ENCODE measurements around the gene EXOSC10.
"Not testable (repeated sequence)": the region's sequence is repeated elsewhere in the genome, so short reads cannot be mapped to it uniquely, and the experiment has no call there.

EXOSC10 gene

GRCh38 chr1:11061652-11062365 is 37.9 kb downstream of the EXOSC10 start:
- DNase-seq (ENCODE audit: low read depth): no peak

GRCh38 chr1:11059968-11060830 is 39.5 kb downstream of the EXOSC10 start, which contains the start of gene SRM:
TSS of gene SRM (minus strand) at chr1:11060018. CDS start at chr1:11059943, 75 bp downstream.
- peak; percentile 77 for DNase-seq (ENCODE audit: low read depth)

DNA sequence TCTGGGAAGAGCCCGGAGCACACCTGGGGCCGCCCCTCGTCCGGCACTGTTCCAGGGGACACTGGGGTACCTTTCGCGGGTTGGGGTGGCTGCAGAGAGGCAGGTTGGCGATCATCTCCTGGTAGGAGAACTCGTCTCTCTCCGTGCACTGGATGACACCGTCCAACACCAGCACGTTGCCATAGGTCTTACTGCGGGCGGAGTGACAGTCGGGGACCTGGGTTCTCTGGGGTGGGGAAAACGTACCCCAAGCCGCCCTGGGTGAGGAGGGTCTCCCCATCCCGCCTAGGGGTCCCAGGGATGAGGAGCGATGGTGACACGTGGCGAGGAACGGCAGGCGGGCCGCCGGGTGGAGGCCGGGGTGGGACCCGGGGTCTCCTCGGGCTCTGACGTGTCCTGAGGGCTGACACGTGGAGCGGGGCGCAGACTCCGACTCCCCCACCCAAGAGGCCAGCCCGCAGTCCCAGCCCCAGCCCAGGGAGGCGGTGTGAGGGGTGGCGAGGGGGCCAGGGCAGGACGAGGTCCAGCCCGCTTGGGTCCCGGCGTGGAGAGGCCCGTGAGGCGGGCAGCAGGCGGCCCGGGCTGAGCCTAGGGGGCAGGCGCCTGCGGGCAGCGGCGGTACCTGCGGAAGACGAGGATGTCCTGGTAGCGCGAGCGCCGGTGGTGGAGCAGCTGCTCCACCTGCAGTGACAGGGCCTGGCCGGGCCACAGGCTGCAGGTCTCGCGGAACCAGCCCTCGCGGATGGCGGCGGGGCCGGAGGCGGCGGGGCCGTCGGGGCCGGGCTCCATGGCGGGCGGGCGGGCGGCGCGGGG is 40.3 kb downstream of the EXOSC10 start:
- no peak for DNase-seq (ENCODE audit: low read depth)

DNA sequence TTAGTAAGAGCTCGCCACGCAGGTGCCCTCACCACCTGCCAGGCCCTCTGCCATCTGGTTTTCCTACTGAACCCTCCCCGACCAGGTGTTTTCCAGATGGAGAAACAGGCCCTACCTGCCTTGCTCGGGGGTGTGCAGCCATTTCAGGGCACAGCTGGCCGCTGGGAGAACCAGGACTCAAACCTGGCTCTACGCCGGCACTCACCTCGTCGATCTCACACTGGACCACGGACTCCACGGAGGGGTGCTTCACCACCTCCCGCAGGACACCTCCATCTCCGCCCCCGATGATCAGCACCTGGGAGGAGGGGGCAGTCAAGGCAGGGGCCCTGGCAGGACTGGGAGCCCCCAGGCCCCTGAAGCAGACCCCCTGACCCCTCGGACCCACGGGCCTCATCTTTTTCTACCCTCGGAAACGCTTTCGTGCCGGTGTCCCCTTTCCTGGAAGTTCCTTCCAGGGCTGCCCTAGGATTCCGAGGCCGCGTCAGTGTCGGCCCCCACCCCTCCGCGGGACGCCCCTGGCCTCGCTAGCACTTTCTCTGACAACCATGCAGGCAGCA is 41.0 kb downstream of the EXOSC10 start:
- DNase-seq (ENCODE audit: low read depth): no peak

DNA sequence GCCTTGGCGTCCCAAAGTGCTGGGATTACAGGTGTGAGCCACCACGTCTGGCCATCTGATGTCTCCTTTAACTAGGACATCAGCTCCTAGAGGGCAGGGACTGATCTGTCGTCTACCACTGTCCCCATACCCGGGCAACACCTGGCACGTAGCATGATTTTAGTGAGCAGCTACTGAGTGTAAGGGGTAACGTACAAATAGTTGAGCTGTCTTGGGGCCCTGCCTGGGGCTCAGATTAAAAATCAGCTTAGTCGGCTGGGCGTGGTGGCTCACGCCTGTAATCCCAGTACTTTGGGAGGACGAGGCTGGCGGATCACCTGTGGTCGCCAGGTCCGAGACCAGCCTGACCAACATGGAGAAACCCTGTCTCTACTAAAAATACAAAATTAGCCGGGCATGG is 41.6 kb downstream of the EXOSC10 start:
- no peak for DNase-seq (ENCODE audit: low read depth)

DNA sequence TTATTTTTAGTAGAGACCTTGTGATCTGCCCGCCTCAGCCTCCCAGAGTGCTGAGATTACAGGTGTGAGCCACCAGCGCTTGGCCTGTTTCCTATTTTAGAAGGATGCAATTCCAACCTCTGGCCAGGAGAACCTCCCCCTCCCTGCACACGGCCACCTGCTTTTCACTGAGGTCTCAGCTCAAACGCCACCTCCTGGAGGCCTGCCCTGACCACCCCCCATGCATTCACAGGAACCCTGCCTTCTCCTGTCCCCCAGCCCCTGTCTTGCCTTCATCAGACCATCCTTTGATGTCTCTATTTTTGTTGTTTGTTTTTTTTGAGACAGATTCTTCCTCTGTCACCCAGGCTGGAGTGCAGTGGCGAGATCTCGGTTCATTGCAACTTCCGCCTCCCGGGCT is 42.2 kb downstream of the EXOSC10 start:
- no peak for DNase-seq (ENCODE audit: low read depth)

DNA sequence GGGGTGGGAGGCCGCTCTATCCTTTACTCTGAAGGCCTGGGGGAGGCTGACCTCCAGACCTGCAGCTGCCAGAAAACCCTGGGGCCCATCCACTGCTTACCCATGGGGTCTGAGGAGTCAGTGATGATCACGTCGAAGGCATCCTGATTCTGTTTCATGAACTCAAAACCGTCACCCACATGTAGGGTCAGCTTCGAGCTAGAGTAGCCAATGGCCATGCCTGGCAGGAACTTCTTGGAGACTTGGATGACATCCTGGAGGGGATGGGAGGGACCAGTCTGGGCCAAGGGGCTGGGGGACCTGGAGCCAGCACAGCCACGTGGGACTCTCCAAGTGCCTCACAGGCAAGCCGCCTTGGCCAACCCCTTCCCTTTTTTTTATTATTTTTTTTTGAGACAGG is 43.2 kb downstream of the EXOSC10 start:
- DNase-seq (ENCODE audit: low read depth): no peak

DNA sequence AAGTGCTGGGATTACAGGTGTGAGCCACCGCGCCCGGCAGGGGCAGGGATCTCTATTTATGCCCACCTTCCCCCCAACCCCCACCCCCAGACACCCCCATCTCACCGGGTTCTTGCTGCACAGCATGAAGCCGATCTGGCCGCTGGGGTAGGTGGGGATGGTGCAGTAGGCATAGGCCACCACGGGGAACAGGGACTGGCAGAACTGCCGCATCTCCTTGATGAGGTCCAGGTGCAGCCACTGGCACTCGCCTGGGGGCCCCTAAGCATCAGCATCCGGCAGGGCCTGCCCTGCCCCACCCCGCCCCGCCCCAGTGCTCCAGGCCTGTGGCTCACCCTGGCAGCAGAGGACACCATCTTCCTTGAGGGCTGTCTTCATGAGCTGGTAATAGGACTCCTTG is 44.0 kb downstream of the EXOSC10 start:
- DNase-seq (ENCODE audit: low read depth): no peak

GRCh38 chr1:11054666-11055065 is 45.0 kb downstream of the EXOSC10 start:
- DNase-seq (ENCODE audit: low read depth): no peak

GRCh38 chr1:11054181-11054580 is 45.5 kb downstream of the EXOSC10 start:
- DNase-seq (ENCODE audit: low read depth): no peak

- no peak for DNase-seq (ENCODE audit: low read depth)
Observed at GRCh38 chr1:11053758-11054137, 45.9 kb downstream of the EXOSC10 start.

GRCh38 chr1:11052839-11053757 is 46.6 kb downstream of the EXOSC10 start:
- no peak for DNase-seq (ENCODE audit: low read depth)

DNA sequence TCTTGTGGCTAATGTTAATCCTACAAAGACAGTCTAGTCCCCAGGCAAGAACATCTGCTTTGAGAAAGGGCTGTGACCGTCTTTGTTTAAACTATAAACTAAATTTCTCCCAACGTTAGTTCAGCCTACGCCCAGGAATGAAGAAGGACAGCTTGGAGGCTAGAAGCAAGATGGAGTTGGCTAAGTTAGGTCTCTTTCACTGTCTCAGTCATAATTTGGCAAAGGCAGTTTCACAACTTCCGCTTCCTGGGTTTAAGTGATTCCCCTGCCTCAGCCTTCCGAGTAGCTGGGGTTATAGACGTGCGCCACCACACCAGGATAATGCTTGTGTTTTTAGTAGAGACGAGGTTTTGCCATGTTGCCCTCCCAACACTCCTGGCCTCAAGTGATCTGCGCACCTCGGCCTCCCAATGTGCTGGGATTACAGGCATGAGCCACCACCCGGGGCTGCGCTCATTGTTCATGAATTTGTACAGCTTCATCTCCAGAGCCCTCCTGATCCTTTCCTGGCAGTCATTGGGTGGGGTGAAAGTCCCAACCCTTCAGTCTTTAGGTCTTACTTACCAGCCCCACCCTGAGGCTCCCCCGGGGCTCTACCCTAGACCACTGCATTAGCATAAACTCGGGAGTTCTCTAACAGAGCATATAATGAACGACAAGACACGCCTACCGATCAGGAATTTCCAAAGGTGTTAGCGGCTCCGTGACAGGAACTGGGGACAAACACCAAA is 47.7 kb downstream of the EXOSC10 start:
- DNase-seq (ENCODE audit: low read depth): no peak

GRCh38 chr1:11051121-11051520 is 48.5 kb downstream of the EXOSC10 start:
- not testable (repeated sequence) for DNase-seq (ENCODE audit: low read depth)

DNA sequence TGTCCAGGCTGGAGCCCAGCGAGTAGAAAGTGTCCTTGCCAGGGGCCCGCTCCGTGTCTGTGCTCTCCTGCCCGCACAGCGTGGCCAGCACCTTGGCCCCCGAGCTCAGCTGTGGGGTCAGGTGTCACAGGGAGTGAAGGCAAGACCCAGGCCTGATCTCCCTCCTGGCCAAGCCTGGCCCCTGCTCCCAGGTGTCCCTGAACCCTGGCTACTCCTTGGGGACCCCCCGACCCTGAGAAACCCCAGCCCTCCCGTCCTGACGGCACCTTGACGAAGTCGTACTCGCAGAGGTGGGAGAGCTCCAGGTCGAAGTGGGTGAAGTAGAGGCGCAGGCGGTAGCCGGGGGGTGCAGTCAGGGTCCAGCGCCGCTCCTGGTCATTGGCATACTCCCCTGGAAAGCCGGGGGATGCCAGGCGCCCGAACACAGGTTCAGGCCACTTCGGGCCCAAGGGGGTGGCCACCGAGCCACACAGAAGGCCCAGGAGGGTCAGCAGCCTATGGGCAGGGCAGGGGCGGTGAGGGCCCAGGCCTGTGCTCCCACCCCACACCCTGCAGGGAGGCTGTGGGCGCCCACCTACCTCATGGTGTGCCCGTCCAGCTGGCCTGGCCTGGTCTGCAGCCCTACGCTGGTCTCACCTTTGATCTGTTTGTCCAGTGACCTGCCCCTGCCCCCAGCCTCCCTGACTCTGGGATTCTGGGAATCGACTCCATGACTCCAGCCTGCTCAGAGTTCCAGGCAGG is 52.9 kb downstream of the EXOSC10 start, which contains the start of gene MASP2:
MASP2 (minus strand) TSS at position 615 of the 741 bp plus-strand sequence; CDS start at position 583, 32 bp downstream.
- DNase-seq (ENCODE audit: low read depth): no peak

- no peak for DNase-seq (ENCODE audit: low read depth)
Observed at GRCh38 chr1:11046270-11046566, 53.5 kb downstream of the EXOSC10 start.

DNA sequence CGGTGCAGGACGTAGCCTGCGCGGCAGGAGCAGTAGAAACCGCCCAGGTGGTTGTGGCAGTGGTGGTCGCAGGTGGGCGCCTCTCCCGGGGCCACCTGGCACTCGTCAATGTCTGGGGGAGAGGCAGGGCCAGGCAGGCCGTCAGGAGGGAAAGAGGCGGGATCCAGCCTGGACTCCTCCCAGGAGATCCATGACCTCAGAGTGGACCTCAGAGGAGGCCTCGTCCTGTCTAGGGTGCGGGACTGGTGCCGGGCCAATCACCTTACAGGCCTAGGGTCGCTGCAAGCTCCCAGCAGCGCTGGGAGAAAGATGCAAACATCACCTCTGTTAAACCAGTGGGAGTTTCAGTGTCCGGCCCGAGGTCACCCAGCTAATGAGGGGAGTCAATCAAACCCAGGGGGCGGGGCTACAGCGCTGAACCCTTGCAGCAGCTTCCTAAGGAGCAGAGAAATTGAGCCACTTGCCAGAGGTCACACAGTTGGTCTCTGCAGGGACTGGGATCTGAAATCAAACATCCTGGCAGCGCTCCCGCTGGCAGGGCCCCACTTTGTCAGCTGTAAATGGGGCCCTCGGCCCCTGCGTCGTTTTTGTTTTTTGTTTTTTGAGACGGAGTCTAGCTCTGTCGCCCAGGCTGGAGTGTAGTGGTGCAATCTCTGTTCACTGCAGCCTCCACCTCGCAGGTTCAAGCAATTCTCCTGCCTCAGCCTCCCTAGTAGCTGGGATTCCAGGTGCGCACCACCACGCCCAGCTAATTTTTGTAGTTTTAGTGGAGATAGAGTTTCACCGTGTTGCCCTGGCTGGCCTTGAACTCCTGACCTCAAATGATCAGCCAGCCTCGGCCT is 54.0 kb downstream of the EXOSC10 start:
- DNase-seq (ENCODE audit: low read depth): no peak

DNA sequence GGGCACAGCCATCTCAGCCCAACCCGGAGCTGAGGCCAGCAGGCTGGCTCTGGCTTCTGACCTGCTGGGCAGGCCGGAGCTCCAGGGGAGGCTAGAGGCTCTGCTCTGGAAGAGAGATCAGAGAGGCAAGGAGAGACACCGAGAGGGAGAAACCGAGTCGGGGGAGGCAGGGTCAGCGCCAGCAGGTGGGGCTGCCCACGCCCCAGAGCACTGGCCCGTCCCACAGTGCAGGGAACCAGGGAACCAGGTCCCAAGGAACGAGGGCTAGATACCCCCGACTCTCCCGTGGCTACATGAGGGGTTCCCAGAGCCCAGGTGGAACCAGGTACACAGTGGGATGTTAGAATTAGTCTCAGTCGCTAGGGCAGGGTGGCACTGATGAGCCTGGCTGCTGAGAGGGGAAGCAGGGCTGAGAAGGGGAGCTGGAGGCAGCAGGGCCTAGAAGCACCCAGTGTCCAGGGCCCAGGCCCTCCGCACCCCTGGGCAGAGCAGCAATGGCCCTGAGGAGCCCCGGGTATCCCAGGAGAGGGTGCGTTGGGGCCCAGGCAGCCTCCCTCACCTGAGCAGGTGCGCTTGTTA is 54.7 kb downstream of the EXOSC10 start:
- DNase-seq (ENCODE audit: low read depth): no peak
